ENCODE results near the gene PLA2G1B.
"Not testable (repeated sequence)": the region's sequence is repeated elsewhere in the genome, so short reads cannot be mapped to it uniquely, and the experiment has no call there.

The PLA2G1B gene

DNA sequence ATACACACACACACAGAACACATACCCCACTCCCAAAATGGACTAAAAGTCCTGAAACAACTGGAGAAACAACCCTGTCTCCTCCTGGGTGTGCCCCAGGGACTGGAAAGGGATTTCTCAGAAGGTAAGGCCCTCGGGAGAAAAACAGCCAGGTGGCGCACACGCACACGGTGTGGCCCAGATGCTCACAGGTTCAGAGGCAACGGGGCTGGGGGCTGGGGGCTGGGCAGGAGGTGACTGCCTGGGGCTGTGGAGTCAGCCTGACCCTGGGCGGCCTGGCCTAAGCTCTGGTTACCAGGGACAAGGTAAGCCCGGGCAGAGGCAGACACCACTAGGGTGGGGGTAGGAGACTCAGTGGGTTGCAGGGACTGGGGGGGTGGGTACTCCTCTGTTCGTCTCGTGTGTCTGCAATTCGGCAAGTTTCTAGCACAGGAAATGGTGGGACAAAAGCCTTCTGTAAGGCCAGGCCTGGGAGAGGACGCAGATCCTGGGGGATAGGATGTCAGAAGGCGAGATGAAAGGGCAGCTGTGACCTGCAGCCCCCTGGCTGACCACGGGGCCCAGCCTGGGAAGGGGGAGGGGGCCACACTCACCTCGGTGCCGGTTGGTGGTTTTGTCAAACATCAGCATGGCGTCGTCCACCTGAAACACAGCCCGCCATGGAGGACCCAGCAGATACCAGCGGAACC is 31.0 kb upstream of the PLA2G1B start:
- peak; percentile 35 for DNase-seq

DNA sequence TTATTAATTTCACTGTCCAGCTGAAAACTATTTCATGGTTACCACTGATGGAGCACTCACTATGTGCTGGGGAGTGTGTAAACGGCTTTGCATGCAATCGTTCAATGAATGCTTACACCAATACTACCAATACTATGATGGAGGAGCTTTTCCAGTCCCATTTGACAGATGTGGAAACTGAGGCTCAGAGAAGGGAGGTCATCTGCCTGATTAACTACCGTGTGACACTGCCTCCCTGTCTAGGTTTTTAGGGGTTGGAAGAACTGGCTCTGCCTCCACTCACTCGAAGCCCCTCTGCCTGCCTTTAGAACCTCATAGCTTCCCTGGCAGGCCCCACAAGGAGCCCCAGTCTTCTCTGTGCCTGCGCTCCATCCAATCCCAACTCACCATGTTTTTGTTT is 29.5 kb upstream of the PLA2G1B start:
- DNase-seq: no peak

DNA sequence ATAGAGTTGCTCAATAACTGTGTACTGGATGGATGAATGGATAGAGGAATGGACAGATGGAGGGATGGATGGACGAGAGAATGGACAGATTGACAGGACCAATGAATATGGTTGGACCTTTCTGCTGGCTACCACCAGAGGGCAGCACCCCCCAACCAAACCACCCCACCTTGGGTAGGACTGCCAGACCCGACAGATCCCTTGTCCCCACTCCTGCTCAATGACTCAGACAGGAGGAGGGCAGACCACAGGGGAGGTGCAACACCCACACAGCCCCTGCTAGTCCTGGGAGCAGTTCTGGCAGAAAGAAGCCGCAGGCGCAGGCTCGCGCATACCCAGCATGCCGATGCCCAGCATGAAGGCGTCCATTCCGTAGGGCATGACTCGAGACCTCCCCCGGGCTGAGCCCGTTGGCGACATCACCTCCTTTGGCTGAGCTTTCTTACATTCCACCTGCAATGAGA is 29.0 kb upstream of the PLA2G1B start:
- peak; percentile 28 for DNase-seq

DNA sequence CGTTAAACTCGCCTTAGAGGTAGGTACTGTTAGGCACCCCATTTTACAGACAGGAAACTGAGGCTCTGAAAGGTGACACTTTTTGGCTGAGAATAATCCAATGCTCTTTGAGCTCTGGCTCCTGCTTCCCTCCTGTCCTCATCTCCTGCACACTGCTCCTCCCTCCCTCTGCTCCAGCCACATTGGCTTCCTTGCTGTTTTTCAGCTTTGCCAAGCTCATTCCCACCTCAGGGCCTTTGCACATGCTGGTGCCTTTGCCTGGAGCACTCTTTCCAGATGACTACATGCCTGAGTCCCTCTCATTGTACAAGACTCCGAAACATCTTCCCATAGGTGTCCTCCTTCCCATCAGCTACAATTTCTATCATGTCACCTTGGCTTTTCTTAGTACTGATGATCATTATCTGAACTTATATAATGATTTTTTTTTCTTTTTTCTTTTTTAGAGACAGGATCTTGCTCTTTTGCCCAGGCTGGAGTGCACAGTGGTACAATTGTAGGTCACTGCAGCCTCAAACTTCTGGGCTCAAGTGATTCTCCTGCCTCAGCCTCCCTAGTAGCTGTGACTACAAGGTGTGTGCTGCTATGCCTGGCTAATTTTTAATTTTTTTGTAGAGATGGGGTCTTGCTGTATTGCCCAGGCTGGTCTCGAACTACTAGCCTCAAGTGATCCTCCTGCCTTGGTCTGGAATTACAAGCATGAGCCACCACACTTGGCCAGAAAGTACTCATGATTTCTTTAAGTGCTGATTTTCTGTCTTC is 26.2 kb upstream of the PLA2G1B start:
- no peak for DNase-seq

DNA sequence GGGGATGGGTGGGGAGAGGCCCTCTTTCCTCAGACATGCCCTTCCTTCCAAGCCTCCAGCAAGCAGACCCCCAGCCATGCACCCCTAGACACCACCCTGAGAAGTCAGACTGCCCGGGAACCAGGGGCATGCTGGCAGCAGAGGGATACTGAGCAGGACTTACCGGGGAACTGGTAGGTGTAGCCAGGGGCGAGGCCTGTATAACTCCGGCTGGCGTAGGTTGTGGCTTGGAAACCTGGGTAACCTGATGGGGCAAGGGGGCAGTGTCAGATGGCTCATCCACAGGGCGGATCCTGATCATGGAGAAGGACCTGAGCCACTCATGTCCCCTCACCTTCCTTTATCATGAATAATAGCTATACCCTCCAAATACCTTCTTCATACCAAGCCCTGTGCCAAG is 25.6 kb upstream of the PLA2G1B start:
- DNase-seq: no peak

DNA sequence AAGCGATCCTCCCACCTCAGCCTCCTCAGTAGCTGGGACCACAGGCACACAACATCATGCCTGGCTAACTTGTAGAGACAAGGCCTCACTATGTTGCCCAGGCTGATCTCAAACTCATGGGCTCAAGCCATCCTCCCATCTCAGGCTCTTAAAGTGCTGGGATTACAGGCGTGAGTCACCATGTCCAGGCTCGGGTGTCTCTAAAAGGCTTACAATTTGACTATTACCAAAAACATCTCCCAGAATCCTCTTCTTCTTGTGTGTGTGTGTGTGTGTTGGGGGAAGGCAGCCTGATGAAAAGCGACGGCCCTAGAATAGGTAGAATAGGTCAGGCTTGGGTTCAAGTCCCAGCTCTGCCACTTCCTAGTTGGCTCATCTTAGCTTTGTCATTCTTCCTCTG is 24.5 kb upstream of the PLA2G1B start:
- no peak for DNase-seq

DNA sequence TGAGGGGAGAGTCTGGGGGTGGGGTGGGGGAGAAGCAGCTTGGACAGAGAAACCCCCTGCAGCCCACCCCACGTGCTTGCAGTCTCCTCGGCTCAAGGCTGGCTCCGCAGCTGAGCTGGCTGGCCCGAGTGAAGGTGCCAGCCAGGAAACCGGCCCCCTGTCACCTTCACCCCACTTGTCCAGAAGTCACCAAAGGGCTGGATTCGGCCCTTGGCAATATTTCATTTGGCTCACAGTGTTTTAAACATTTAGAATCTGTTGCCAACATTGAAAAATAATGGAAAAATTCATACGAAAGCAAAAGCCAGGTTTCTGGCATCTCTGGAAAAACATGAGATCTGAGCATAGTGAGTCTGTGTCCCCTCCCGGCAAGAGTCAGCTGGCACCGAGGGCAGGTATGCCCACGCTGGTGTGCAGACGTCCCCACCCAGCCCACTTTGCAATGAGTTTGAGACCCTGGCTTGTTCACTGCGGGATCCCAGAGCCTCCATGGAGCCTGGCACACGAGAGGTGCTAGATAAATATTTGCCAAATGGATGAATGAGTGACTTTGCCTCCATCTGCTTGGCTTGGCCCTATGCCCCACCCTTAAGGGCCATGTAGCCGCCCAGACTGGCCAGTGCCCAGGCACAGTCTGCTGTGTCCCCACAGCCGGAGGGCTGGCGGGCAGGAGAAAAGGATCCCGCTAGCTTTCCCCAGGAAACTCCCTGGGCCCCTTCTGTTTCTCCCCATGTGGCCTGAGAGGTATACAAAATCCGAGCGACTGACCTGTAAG is 23.2 kb upstream of the PLA2G1B start:
- DNase-seq: no peak

DNA sequence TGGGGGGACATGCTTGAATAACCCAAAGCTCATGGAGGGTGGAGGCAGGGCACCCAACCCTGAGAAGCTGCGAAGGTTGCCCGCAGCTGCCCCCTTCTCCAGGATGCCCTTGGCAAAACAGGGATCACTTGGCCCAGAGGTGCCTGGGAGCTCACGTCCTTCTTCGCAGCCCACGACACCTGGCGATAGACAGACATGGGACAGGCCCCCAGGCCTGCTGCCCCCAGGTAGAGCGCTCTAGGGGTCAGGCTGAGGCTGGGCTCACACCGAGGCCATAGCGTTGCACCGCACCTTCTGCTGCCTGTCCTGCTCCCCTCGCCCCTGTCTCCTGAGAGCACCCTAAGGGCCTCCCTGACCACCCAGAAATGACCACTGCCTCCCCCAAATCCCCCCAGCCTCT is 20.2 kb upstream of the PLA2G1B start:
- no peak for DNase-seq

DNA sequence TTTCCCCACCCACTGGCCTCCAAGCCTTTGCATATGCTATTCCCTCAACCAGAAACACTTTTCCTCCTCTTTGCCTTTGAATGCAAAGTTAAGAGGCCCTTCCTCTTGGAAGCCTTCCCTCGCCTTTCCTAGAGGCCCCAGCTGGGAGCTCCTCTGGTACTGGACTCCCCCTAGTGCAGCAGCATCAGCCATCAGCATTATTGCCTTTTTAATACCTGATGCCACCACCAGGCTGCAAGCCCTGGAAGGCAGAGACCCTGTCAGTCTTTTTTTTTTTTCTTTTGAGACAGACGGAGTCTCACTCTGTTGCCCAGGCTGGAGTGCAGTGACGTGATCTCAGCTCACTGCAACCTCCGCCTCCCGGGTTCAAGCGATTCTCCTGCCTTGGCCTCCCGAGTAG is 19.1 kb upstream of the PLA2G1B start:
- no peak for DNase-seq

DNA sequence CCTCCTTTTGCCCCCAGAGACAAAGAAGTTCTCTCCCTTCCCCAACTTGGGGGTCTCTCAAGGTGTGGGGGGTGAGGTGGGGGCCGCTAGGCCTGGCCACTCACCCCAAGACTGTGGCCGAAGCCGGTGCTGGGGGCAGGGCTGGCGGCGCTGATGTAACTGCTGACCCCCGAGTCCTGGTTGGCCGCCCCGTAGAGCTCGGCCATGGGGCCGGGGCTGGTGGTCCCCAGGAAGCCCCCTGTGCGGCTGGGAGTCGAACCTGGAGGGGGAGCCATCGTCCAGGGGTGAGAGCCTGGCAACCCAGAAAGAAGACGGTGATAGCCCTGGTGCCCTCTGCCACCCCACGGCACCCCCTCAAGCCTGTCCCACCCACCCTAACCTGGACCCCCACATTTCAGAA is 18.5 kb upstream of the PLA2G1B start:
- no peak for DNase-seq

DNA sequence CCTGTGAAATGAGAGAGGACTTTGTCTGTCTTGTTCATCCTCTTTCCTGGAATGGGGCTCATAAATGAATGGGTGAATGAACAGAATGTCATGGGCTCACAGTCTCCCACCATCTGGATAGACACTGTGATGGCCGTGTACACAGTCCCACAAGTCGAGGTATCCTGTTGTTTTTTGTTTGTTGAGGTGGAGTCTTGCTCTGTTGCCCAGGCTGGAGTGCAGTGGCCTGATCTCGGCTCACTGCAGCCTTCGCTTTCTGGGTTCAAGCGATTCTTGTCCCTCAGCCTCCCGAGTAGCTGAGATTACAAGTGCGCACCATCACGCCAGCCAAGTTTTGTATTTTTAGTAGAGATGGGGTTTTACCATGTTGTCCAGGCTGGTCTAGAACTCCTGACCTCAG is 16.1 kb upstream of the PLA2G1B start:
- no peak for DNase-seq

DNA sequence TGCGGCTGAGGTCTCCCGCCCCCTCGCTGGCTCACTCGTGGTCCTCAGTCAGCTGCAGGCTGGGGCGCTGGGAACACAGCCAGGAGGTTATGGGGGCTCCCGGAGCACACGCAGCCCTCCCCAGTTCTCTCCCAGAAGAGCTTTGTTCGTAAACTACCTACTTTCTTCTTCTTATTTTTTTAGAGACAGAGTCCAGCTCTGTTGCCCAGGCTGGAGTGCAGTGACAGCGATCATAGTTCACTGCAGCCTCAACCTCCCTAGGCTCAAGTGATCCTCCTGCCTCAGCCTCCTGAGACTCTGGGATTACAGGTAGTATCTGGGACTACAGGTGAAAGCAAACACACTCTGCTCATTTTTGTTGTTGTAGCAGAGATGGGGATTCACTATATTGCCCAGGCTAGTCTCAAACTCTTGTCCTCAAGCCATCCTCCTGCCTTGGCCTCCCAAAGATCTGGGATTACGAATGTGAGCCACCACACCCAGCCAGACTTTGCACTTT is 15.5 kb upstream of the PLA2G1B start:
- no peak for DNase-seq

DNA sequence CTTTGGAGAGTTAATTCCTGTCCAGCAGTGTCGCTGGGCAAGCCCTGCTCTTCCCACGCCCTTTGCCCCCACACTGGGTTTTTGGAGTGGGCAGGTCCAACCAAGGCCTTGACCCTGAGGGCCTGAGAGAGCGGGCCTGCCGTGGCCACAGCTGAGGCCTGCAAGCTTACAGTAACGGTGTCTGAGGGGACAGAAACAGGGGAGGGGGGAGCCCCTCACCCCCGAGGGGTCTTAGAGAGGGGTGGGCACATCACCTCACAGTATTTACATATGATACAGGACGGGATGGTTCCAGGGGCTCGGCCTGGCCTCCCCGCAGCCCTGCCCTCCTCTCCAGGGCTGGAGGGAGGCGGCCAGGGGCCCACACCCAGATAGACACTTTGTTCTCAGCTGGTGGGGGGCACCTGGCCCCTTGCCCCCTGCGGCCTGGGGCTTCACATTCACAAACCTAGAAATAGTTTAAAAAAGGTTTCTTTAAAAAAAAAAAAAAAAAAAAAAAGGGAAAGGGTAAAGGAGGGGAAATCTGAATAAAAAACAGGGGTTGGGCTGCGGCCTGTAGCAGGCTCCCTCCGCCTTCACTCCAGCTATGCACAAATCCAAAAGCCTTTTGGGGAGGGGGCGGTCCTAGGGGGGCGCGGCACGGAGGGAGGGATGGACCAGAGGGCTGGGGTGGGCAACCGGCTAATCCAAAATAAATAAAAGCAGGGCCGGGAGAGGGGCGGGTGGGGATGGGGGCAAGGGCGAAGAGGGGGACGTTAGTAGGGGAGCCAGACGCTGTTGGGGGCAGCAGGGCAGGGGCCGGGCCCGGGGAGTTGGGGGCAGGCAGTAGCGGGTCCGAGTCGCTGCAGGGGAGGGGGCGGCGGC is 14.8 kb upstream of the PLA2G1B start:
- DNase-seq: no peak

DNA sequence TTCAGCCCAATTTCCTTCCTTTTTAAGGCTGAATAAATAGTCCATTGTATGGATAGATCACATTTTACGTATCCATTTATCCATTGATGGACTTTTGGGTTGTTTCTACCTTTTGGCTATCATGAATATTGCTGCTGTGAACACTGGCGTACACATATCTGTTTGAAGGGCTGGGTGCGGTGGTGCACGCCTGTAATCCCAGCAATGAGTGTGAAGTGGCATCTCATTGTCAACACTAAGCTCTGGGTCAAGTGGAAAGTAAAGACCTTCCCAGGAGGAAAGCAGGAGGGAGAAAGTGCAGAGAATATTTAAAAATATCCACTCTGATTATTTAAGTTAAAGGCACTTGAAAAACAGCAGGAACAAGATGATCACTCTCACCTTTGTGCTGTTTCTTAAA is 11.7 kb upstream of the PLA2G1B start:
- no peak for DNase-seq

DNA sequence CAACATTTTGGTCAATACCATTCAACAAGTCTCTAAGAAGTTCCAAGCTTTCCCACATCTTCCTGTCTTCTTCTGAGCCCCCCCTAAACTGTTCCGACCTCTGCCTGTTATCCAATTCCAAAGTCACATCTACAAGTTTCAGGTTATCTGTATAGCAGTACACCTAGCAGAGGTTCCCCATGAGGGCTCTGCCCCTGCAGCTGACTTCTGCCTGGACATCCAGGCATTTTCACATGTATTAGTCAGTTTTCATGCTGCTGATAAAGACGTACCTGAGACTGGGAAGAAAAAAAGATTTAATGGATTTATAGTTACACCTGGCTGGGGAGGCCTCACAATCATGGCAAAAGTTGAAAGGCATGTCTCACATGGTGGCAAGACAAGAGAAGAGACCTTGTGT is 10.2 kb upstream of the PLA2G1B start:
- no peak for DNase-seq

DNA sequence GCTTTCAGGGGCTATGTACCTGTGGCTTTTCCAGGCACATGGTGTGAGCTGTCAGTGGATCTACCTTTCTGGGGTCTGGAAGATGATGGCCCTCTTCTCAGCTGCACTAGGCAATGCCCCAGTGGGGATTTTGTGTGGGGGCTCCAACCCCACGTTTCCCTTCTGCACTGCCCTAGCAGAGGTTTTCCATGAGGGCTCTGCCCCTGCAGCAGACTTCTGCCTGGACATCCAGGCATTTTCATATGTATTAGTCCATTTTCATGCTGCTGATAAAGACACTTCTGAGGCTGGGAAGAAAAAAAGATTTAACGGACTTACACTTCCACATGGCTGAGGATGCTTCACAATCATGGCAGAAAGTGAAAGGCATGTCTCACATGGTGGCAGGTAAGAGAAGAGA is 8.8 kb upstream of the PLA2G1B start:
- DNase-seq: not testable (repeated sequence)

DNA sequence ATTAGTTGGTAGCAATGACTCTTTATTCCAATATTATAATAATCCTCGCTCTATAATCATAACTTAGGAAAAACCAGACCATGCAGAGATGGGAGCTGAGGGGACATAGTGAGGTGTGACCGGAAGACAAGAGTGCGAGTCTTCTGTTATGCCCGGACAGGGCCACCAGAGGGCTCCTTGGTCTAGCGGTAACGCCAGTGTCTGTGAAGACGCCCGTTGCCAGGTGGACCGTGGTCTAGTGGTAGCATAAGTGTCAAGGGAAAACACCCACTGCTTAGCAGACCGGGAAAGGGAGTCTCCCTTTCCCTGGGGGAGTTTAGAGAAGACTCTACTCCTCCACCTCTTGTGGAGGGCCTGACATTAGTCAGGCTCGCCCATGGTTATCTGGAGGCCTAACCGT is 7.9 kb upstream of the PLA2G1B start:
- not testable (repeated sequence) for DNase-seq

DNA sequence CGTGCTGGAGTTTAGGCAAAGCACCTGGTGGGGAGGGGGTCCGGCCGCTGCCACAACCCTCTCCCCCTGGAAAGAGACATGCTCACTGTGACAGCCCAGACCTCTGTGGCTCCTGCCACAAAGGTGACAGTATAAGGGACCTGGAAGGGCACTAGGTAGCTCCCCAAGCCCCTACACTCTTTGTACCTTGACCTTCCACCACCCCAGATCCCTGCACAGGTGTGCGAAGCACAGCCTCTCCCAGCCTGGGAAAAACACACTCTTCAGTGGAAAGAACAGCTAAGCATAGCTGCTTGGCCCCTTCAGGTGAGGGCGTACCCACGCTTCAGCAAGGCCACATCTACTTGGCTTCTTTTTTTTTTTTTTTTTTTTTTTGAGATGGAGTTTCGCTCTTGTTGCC is 4.9 kb upstream of the PLA2G1B start:
- DNase-seq: no peak

DNA sequence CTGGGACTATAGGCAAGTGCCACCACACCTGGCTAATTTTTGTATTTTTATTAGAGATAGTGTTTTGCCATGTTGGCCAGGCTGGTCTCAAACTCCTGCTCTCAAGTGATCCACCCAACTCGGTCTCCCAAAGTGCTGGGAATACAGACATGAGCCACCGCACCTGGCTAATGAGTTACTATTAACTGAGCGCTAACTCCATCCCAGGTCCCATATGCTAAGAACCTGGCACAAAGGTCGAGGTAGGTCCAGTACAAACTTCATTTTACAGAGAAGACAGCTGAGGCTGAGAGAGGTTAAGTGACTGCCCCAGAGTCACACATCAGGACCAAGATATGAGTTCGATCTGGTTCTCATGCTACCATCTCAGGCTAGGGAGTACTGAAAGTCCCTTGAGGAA is 4.5 kb upstream of the PLA2G1B start:
- DNase-seq: no peak

DNA sequence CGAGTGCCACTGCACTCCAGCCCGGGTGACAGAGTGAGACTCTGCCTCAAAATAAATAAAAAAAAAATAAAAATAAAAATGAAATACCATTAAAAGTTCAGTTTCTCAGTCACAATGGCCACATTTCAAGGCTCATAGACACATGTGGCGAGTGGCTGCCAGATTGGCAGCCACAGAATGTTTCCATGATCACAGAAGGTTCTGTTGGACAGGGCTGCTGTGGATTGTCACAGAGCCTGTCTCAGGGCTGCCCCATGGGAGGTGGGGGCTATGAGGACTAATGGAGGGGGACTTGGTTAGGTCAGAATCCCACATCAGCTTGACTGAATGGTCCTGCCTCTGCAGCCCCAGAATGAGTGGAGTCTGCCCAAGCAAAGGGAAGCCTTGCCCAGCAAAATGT is 3.8 kb upstream of the PLA2G1B start:
- no peak for DNase-seq

DNA sequence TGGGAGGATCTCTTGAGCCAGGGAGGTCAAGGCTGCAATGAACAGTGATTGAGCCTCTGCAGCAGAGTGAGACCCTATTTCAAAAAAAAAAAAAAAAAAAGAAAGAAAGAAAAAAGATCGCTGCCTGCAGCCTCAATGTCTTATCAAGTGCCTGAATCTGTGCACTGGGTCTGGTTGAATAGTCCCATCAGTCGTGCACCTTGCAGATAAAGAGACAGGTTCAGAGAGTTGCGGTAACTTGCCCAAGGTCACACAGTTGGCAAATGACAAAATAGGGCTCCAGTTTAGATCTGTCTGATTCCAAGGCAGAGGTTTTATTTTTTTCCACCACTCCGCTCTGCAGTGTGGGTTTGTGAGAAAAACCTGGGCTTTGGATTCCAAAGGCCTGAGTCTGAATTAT is 649 bp upstream of the PLA2G1B start:
- no peak for DNase-seq

DNA sequence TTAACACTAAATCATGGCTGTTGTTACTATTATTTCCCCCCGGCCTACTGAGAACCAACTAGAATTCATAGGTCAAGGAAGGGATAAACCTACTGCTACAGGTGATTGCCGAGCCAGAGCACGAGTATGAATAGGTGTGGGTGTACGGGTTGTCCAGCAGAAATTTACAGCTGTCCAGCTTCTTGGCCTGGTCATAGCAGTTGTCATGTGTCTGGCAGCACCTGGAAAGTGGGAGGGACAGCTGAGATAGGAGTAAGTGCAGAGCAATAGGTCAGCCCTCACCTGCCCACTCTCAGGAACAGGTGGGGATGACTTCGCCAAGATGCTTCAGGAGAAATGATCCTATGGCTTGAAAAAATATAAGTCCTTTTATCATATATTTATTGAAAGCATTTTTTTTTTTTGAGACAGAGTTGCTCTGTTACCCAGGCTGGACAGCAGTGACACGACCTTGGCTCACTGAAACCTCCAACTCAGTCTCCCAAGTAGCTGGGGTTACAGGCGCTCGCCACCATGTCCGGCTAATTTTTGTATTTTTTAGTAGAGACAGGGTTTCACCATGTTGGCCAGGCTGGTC is 2.6 kb downstream of the PLA2G1B start:
- DNase-seq: no peak
